Left lung (tissue), 10 donors: ENCODE results near the gene CMTM2. TPM values are rescaled to one million over a fixed set of nuclear protein-coding genes. Genes with fewer than 3 reads are reported as not detected.
A peak's percentile ranks its signal among the peaks of the same experiment; 100 is the strongest.

Experiments
- ATAC-seq: fragments of 200-7000 bp; cut with Tn5 transposase; one replicate; pipeline ENCODE4 v1.9.1; 2020; ENCODE audit warnings: moderate library complexity
- DNase-seq, 4 donors: peaks; one replicate each; pipeline ENCODE4 v3.0.0-alpha.2; 2013 to 2020
- H3K27ac ChIP-seq, 2 donors: fragments of 200-600 bp; sonication (generic) in 1 of 2; one replicate each; pipeline versions ENCODE4 v1.5.0 to v1.8.0; 2020 to 2021
- H3K27me3 ChIP-seq, 2 donors: fragments of 200-600 bp; sonication (generic) in 1 of 2; one replicate each; pipeline versions ENCODE4 v1.5.0 to v1.8.0; 2020 to 2021
- H3K36me3 ChIP-seq, 2 donors: fragments of 200-600 bp; sonication (generic) in 1 of 2; one replicate each; pipeline versions ENCODE4 v1.5.0 to v1.8.0; 2020 to 2021
- H3K4me1 ChIP-seq, 2 donors: fragments of 200-600 bp; one replicate each; pipeline ENCODE4 v1.8.0; 2021
- H3K4me3 ChIP-seq, 2 donors: fragments of 200-600 bp; sonication (generic) in 1 of 2; one replicate each; pipeline versions ENCODE4 v1.5.0 to v1.8.0; 2020 to 2021; ENCODE audit warnings: mild to moderate bottlenecking in 1 of 2
- H3K9me3 ChIP-seq, 2 donors: fragments of 200-600 bp; sonication (generic) in 1 of 2; one replicate each; pipeline versions ENCODE4 v1.5.0 to v1.8.0; 2020 to 2021
- CTCF ChIP-seq, 2 donors: fragments of 200-600 bp; sonication (generic) in 1 of 2; IDR thresholded peaks; one replicate each; pipeline versions ENCODE4 v1.5.0 to v1.8.0; 2021; ENCODE audit warnings: antibody characterized with exemption in 2 of 2
- intact Hi-C, 2 donors: fragments of 100-400 bp; cut with DNase I; formaldehyde crosslinking; loops; one replicate each; pipeline versions ENCODE4 v1.11.2 to v1.14.2; 2022
- polyA plus RNA-seq, 6 donors: library from polyadenylated mRNA; unstranded; fragments of 120-200 nt; gene quantifications; one replicate each; pipeline ENCODE4 v1.2.1, GENCODE V29; 2013; ENCODE audit not compliant: insufficient read length in 6 of 6
- total RNA-seq, 2 donors: library from RNA; stranded (reverse); fragmentation: NEBNext Ultra II Directional; extraction: Animal tissue kit (Norgen Biotek cat#: 25700); gene quantifications; one replicate each; pipeline ENCODE4 v1.2.1, GENCODE V29; 2021
- donor health status: DM: no; HTN: yes; CAD: no.
- donor health status: DM: no; HTN: no; CAD: no.

Gene CMTM2
- total and polyA plus RNA-seq, 8 donors, result 0.52 to 5.4 (median 0.96) TPM

- no peak for TF ChIP-seq CTCF (IDR thresholded peaks at IDR 0.05)
- peaks cover 0 to 49% of the 10 kb centered on the region in 2 donors for H3K36me3 ChIP-seq
- H3K27ac ChIP-seq, result no peak overlapping the region
- no peak for ATAC-seq
- H3K27me3 ChIP-seq, result no peaks in the 10 kb centered on the region
- H3K4me3 ChIP-seq, result no peak overlapping the region
- intact Hi-C loops, result no loop called here
- H3K4me1 ChIP-seq, result peaks cover 5 to 9% of the 10 kb centered on the region in 2 donors
- no peak for DNase-seq
- H3K9me3 ChIP-seq, result no peaks in the 10 kb centered on the region
Measured at GRCh38 chr16:66616592-66616991, 37.3 kb downstream of the CMTM2 start.

GRCh38 chr16:66617010-66617434 lies 37.8 kb downstream of the CMTM2 start:
- ATAC-seq (no peak), DNase-seq (no peak)
- Histone ChIP-seq H3K4me1 (peaks cover 5 to 9% of the 10 kb centered on the region in 2 donors), H3K36me3 (peaks cover 0 to 49% of the 10 kb centered on the region in 2 donors), H3K27me3 (no peaks in the 10 kb centered on the region), H3K27ac (no peak overlapping the region), H3K4me3 (no peak overlapping the region), H3K9me3 (no peaks in the 10 kb centered on the region)
- intact Hi-C loops, result no loop called here
- no peak for TF ChIP-seq CTCF (IDR thresholded peaks at IDR 0.05)

- intact Hi-C loops, result no loop called here
- peaks cover 0 to 49% of the 10 kb centered on the region in 2 donors for H3K36me3 ChIP-seq
- ATAC-seq, result no peak
- no peak for TF ChIP-seq CTCF (IDR thresholded peaks at IDR 0.05)
- no peak for DNase-seq
- H3K4me3 ChIP-seq, result no peak overlapping the region
- peaks cover 5 to 9% of the 10 kb centered on the region in 2 donors for H3K4me1 ChIP-seq
- H3K27me3 ChIP-seq, result no peaks in the 10 kb centered on the region
- H3K27ac ChIP-seq, result no peak overlapping the region
- no peaks in the 10 kb centered on the region for H3K9me3 ChIP-seq
Measured at GRCh38 chr16:66617728-66618127, 38.5 kb downstream of the CMTM2 start.

GRCh38 chr16:66618588-66619375 lies 39.5 kb downstream of the CMTM2 start:
- peak in 2 of 4 donors; percentile 42 to 79 for DNase-seq
- Histone ChIP-seq H3K4me1 (peaks cover 5 to 9% of the 10 kb centered on the region in 2 donors), H3K4me3 (no peak overlapping the region), H3K36me3 (peaks cover 0 to 39% of the 10 kb centered on the region in 2 donors), H3K9me3 (no peaks in the 10 kb centered on the region), H3K27ac (peak overlapping the region in 1 of 2 donors; percentile 40), H3K27me3 (no peaks in the 10 kb centered on the region)
- peak; percentile 79 for ATAC-seq
- no peak for TF ChIP-seq CTCF (IDR thresholded peaks at IDR 0.05)
- intact Hi-C loops, result no loop called here

GRCh38 chr16:66619534-66620428 lies 40.5 kb downstream of the CMTM2 start:
- Histone ChIP-seq H3K27ac (no peak overlapping the region), H3K36me3 (peaks cover 0 to 29% of the 10 kb centered on the region in 2 donors), H3K4me3 (no peak overlapping the region), H3K27me3 (no peaks in the 10 kb centered on the region), H3K9me3 (no peaks in the 10 kb centered on the region), H3K4me1 (peaks cover 5 to 9% of the 10 kb centered on the region in 2 donors)
- no peak for ATAC-seq
- TF ChIP-seq CTCF (IDR thresholded peaks at IDR 0.05), result no peak
- intact Hi-C loops, result no loop called here
- no peak for DNase-seq
